Mesendoderm (in vitro differentiated cells): ENCODE measurements around the gene XXYLT1.

ENCODE experiments used
- DNase-seq: peaks from one replicate; pipeline ENCODE4 v3.0.0; 2013
- H2AK5ac ChIP-seq: 2 replicates; pipeline ENCODE4 v1.6.1; 2013; ENCODE audit warnings: low read length, inconsistent platforms
- H2BK120ac ChIP-seq: 2 replicates; pipeline ENCODE4 v1.6.1; 2013; ENCODE audit warnings: low read depth, mild to moderate bottlenecking, low read length, moderate library complexity, mixed read lengths
- H2BK15ac ChIP-seq: replicated peaks from 2 replicates; pipeline ENCODE4 v1.6.1; 2013; ENCODE audit warnings: low read depth, mild to moderate bottlenecking, moderate library complexity
- H2BK5ac ChIP-seq: 2 replicates; pipeline ENCODE4 v1.6.1; 2013; ENCODE audit warnings: low read length, inconsistent platforms
- H3K18ac ChIP-seq: 2 replicates; pipeline ENCODE4 v1.6.1; 2013; ENCODE audit warnings: mild to moderate bottlenecking, low read length, mixed read lengths
- H3K23ac ChIP-seq: one replicate; pipeline ENCODE4 v1.6.1; 2013; ENCODE audit warnings: low read length
- H3K27ac ChIP-seq: 2 replicates; pipeline ENCODE4 v1.5.1; 2013; ENCODE audit warnings: low read depth, mild to moderate bottlenecking, inconsistent platforms, low read length, moderate library complexity
- H3K27me3 ChIP-seq: 2 replicates; pipeline ENCODE4 v1.6.1; 2013; ENCODE audit warnings: low read length, control low read depth, mild to moderate bottlenecking, inconsistent platforms; ENCODE audit not compliant: insufficient read depth, poor library complexity
- H3K36me3 ChIP-seq: 2 replicates; pipeline ENCODE4 v1.6.1; 2013; ENCODE audit warnings: low read length, inconsistent platforms; ENCODE audit not compliant: control insufficient read depth, insufficient read depth
- H3K4ac ChIP-seq: one replicate; pipeline ENCODE4 v1.6.1; 2013; ENCODE audit warnings: low read depth, mild to moderate bottlenecking, low read length, moderate library complexity
- H3K4me1 ChIP-seq: 2 replicates; pipeline ENCODE4 v1.6.1; 2013; ENCODE audit warnings: low read depth, low read length, inconsistent platforms; ENCODE audit not compliant: control insufficient read depth
- H3K4me2 ChIP-seq: 2 replicates; pipeline ENCODE4 v1.6.1; 2013; ENCODE audit warnings: low read length
- H3K4me3 ChIP-seq: 2 replicates; pipeline ENCODE4 v1.5.1; 2013; ENCODE audit warnings: mild to moderate bottlenecking, low read length
- H3K56ac ChIP-seq: one replicate; pipeline ENCODE4 v1.6.1; 2013; ENCODE audit warnings: low read length
- H3K79me1 ChIP-seq: 2 replicates; pipeline ENCODE4 v1.6.1; 2013; ENCODE audit warnings: low read length, inconsistent platforms
- H3K79me2 ChIP-seq: 2 replicates; pipeline ENCODE4 v1.6.1; 2013; ENCODE audit warnings: mild to moderate bottlenecking, low read length; ENCODE audit not compliant: control insufficient read depth, insufficient read depth
- H3K9ac ChIP-seq: 2 replicates; pipeline ENCODE4 v1.6.1; 2013; ENCODE audit warnings: low read length, inconsistent platforms
- H4K5ac ChIP-seq: one replicate; pipeline ENCODE4 v1.6.1; 2013; ENCODE audit warnings: low read length
- H4K8ac ChIP-seq: one replicate; pipeline ENCODE4 v1.6.1; 2013; ENCODE audit warnings: low read depth, mild to moderate bottlenecking, control low read depth, low read length, moderate library complexity
- WGBS: extraction: QIAGEN DNeasy Blood & Tissue Kit; methylation state at CpG from one replicate; pipeline ENCODE4 v1.1.7; 2013; ENCODE audit warnings: low lambda C conversion rate, missing lambda C conversion rate; ENCODE audit not compliant: insufficient coverage; ENCODE audit errors: extremely low coverage; 5-methylcytosine and 5-hydroxymethylcytosine counted together

Gene XXYLT1

DNA sequence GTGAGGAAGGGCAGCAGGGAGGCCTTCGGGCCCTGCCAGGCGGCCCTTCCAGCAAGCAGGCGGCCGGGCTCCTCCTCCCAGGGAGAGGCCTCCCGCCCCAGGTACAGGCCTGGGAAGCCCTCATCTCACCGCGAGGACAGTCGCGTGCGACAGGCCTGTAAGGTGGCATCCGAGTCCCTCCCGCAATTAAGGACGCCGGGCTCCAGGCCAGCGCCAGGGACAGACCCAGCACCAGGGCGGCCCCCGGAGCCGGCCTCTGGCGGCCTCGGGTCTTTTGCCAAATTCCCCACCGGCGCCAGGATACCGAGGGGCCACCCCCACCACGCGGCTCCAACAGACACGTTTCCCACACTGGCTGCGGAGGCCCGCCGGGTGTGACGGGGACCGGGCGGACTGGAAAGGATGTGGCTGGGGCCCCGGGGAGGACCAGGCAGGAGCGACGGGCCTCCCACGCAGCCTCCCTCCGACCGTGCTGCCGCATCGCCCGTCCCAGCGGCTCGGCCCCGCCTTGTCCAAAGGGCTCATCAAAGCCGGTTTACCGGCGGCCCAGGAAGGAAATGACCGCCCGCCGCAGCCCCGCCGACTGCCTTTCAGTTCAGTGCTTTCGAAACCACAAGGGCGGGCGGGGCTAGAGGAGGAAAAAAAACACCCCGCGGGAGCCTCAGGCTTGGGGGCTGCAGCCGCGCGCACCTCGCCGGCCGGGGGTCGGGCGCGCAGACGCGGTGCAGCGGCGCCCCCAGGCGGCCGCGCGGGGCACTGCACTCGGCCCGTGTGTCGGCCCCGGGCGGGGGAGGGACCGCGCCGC is 11.3 kb downstream of the XXYLT1 start:
- H3K27ac ChIP-seq: peak overlapping the region; percentile 68
- WGBS: no CpG with 5 or more reads among the region's 82 CpGs

DNA sequence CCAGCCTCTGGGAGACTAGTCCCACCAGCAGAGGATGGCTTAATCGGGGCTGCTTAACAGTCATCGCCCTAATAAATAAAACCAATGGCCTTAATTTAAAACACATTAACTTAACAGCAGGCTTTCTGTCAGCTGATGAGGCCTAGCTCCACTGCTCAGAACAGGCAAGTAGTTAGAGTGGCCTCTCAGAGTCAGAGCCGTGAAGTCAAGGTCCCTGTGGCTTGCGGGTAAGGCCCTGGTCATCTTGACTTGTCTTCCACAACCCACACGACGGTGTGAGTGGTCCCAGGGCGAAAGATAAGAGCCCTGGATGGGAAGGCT is 11.8 kb downstream of the XXYLT1 start:
- DNase-seq: no peak
- peak overlapping the region; percentile 85 for H3K9ac ChIP-seq
- peak overlapping the region; percentile 68 for H3K27ac ChIP-seq

More for the DNA sequence above, 11.3 kb downstream of the XXYLT1 start:
- H3K79me1 ChIP-seq: peaks cover 33% of the 10 kb centered on the region
- no peak overlapping the region for H3K23ac ChIP-seq
- H3K4me3 ChIP-seq: peak overlapping the region; percentile 42
- no peak overlapping the region for H4K5ac ChIP-seq
- H3K27me3 ChIP-seq: no peaks in the 10 kb centered on the region
- H2BK120ac ChIP-seq: peak overlapping the region; percentile 52
- peaks cover 45% of the 10 kb centered on the region for H3K79me2 ChIP-seq
- peak overlapping the region; percentile 63 for H2BK5ac ChIP-seq
- H3K9ac ChIP-seq: peak overlapping the region; percentile 85
- H3K56ac ChIP-seq: peak overlapping the region; percentile 92
- DNase-seq: peak; percentile 93
- peak overlapping the region; percentile 82 for H3K4ac ChIP-seq
- no peak overlapping the region for H4K8ac ChIP-seq
- peak overlapping the region; percentile 100 for H2AK5ac ChIP-seq
- no peak overlapping the region for H2BK15ac ChIP-seq
- H3K36me3 ChIP-seq: no peaks in the 10 kb centered on the region
- peaks cover 8% of the 10 kb centered on the region for H3K4me1 ChIP-seq
- peak overlapping the region; percentile 61 for H3K4me2 ChIP-seq
- peak overlapping the region; percentile 81 for H3K18ac ChIP-seq

DNA sequence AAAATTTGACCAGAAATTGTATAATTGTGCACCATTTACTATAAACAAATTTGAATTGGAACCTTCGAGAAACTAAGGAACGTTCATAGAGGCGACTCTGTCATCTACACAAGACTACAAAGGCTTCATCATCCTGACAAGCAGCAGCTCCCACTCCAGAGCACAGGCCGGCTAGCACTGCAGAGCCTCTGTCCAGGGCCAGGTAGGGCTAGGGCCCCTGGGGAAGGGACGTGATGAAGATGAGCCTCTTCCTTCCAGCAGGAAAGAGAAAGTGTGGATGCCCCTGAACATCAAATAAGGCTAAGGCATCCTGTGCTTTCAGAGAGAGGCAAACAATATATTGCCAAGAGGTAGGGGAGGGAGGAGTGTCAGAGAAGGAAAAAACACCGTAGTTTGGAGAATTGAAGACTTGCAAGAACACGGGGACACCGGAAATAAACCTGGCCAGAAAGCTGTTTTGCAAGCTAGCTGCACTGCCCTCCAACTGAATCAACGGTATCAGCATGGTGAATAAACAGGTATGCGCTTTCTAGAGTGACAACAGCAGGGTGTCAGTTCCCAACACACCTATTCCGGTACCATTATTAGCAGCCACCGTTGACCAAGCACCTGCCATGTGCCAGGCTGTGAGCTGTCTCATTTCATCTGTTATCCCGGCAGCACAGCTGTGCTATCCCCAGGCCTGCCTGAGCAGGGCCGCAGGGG is 12.4 kb downstream of the XXYLT1 start:
- no peak overlapping the region for H3K27ac ChIP-seq
- no peak overlapping the region for H3K56ac ChIP-seq
- no CpG with 5 or more reads among the region's 14 CpGs for WGBS
- peaks cover 8% of the 10 kb centered on the region for H3K4me1 ChIP-seq
- no peak overlapping the region for H2BK5ac ChIP-seq
- H3K4ac ChIP-seq: no peak overlapping the region
- H3K36me3 ChIP-seq: no peaks in the 10 kb centered on the region
- H3K4me2 ChIP-seq: no peak overlapping the region
- H3K9ac ChIP-seq: peak overlapping the region; percentile 85
- no peak overlapping the region for H2BK120ac ChIP-seq
- peaks cover 47% of the 10 kb centered on the region for H3K79me2 ChIP-seq
- H4K5ac ChIP-seq: no peak overlapping the region
- no peak overlapping the region for H3K23ac ChIP-seq
- no peak overlapping the region for H2BK15ac ChIP-seq
- H2AK5ac ChIP-seq: no peak overlapping the region
- no peak for DNase-seq
- H3K18ac ChIP-seq: no peak overlapping the region
- H4K8ac ChIP-seq: no peak overlapping the region
- no peak overlapping the region for H3K4me3 ChIP-seq
- no peaks in the 10 kb centered on the region for H3K27me3 ChIP-seq
- peaks cover 32% of the 10 kb centered on the region for H3K79me1 ChIP-seq

More for the DNA sequence above, 11.8 kb downstream of the XXYLT1 start:
- Histone ChIP-seq H4K5ac (no peak overlapping the region), H3K4me2 (peak overlapping the region; percentile 61), H2BK15ac (no peak overlapping the region), H4K8ac (no peak overlapping the region), H3K18ac (peak overlapping the region; percentile 81), H3K36me3 (no peaks in the 10 kb centered on the region), H3K4ac (peak overlapping the region; percentile 82), H3K56ac (peak overlapping the region; percentile 92), H3K79me2 (peaks cover 45% of the 10 kb centered on the region), H3K79me1 (peaks cover 32% of the 10 kb centered on the region), H2AK5ac (peak overlapping the region; percentile 100), H2BK120ac (peak overlapping the region; percentile 52), H3K27me3 (no peaks in the 10 kb centered on the region), H3K4me1 (peaks cover 8% of the 10 kb centered on the region), H2BK5ac (no peak overlapping the region), H3K23ac (no peak overlapping the region), H3K4me3 (no peak overlapping the region)
- WGBS: no CpG with 5 or more reads among the region's 7 CpGs

DNA sequence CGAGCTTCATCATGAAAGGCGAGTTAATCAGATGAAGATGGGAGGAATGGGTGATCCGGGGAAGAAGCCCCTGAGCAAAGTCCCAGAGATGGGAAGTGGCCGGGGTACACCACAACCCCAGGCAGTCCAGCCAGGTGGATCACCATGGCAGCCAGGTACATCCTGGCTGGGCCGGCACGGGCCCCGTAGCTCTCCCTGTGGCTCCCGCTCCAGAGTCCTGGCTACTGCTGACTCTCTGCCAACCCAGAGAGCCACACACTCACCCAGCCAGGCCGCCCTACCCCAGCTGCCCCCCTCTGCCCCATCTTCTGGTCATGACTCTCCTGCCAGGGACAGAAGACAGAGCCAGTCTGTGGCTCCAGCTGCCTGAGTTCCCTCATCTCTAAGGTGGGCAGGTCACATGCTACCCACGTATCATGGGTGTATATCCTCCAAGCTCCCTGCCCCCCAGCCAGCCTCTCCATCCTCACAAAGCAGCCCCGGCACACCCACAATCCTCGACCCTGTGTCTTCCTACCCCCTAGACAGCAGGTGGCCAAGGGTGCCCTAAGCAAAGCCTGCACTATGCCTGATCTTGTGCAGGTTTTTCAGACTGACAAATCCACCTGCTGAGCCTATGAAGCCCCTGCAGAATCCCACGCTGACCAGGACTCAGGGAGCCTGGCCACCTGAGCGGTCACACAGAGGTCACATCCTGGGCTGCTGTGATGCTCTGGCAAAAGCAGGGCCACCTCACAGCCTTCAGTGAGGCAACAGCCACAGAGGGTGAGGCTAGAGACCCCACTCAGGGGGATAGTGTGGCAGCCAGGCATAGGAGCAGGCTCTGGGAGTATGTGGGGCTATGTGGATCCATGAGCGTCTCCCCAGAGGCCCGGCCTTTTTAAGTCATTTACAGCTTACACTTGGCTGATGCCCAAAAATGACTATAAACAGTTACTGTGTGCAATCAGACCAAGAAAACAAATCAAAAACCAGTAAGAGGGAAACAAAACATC is 13.2 kb downstream of the XXYLT1 start:
- Histone ChIP-seq H3K4me1 (peaks cover 10% of the 10 kb centered on the region), H3K9ac (no peak overlapping the region), H3K36me3 (no peaks in the 10 kb centered on the region), H2BK120ac (no peak overlapping the region), H2BK15ac (no peak overlapping the region), H4K8ac (no peak overlapping the region), H2AK5ac (no peak overlapping the region), H3K27me3 (no peaks in the 10 kb centered on the region), H3K4me2 (no peak overlapping the region), H3K27ac (no peak overlapping the region), H3K79me1 (peaks cover 30% of the 10 kb centered on the region), H3K18ac (no peak overlapping the region), H3K4me3 (no peak overlapping the region), H3K56ac (no peak overlapping the region), H3K79me2 (peaks cover 45% of the 10 kb centered on the region), H2BK5ac (no peak overlapping the region), H4K5ac (no peak overlapping the region), H3K23ac (peak overlapping the region; percentile 66), H3K4ac (no peak overlapping the region)
- no CpG with 5 or more reads among the region's 16 CpGs for whole genome bisulfite sequencing
- DNase-seq: no peak

DNA sequence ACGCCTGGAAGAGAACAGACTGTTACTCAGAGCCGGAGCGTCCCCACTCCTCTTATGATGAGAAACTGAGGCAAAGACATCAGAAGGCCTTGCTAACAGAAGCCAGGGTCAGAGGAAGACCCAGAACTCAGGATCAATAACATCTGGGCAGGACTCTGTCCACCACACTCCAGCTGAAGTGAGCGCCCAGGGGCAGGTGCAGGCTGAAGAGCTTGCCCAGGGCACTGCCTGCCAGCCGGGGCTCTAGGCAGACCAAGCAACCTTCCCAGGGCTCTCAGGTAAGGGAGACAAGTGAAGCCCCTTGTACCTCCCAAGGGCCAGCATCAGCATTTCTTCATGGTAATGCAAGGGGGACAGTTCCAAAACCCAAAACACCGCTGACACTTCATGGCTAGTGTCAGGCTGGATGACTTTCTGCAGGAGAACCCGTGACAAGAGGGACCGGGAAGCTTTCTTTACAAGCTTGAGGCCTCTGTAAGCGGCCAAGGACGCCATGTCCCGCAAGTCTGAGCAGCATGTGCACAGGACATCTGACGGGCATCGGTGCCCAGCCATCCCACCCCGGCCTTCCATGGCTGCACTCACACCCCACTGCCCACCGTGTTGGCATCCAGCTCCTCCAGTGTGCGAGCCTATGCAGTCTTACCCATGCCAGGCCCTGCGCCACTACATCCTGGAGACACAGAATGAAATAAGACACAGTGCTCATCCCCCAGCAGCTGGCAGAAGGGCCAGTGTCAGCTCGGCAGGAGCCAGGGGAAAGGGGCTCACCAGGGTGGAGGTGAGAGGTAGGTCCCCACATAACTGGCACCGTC is 14.1 kb downstream of the XXYLT1 start:
- H3K79me1 ChIP-seq: peaks cover 29% of the 10 kb centered on the region
- H4K8ac ChIP-seq: no peak overlapping the region
- H4K5ac ChIP-seq: no peak overlapping the region
- H2BK15ac ChIP-seq: no peak overlapping the region
- peaks cover 42% of the 10 kb centered on the region for H3K79me2 ChIP-seq
- no peak overlapping the region for H3K56ac ChIP-seq
- H2AK5ac ChIP-seq: no peak overlapping the region
- H3K4me2 ChIP-seq: no peak overlapping the region
- no peak overlapping the region for H3K18ac ChIP-seq
- no CpG with 5 or more reads among the region's 19 CpGs for WGBS
- no peak overlapping the region for H3K9ac ChIP-seq
- peaks cover 10% of the 10 kb centered on the region for H3K4me1 ChIP-seq
- H2BK5ac ChIP-seq: no peak overlapping the region
- H2BK120ac ChIP-seq: no peak overlapping the region
- no peaks in the 10 kb centered on the region for H3K36me3 ChIP-seq
- H3K4ac ChIP-seq: no peak overlapping the region
- no peak overlapping the region for H3K4me3 ChIP-seq
- no peak overlapping the region for H3K23ac ChIP-seq
- DNase-seq: no peak
- no peaks in the 10 kb centered on the region for H3K27me3 ChIP-seq
- H3K27ac ChIP-seq: no peak overlapping the region
